Stomach smooth muscle (tissue), 2 donors: ENCODE data around the gene TRIM10.

Experiments
- H3K27ac ChIP-seq: one replicate; pipeline ENCODE4 v1.7.0; 2013; ENCODE audit warnings: mild to moderate bottlenecking, low read length, inconsistent platforms
- H3K27me3 ChIP-seq, 2 donors: one replicate each; pipeline ENCODE4 v1.7.0; 2013; ENCODE audit warnings: low read length in 2 of 2; ENCODE audit not compliant: insufficient read depth in 2 of 2, control insufficient read depth in 1 of 2
- H3K36me3 ChIP-seq, 2 donors: one replicate each; pipeline ENCODE4 v1.7.0; 2013; ENCODE audit warnings: low read length in 2 of 2; ENCODE audit not compliant: control insufficient read depth in 2 of 2, insufficient read depth in 2 of 2
- H3K4me1 ChIP-seq: one replicate; pipeline ENCODE4 v1.7.0; 2013; ENCODE audit warnings: low read length; ENCODE audit not compliant: control insufficient read depth, insufficient read depth
- H3K4me3 ChIP-seq, 2 donors: one replicate each; pipeline ENCODE4 v1.7.0; 2013; ENCODE audit warnings: low read length in 2 of 2
- H3K9ac ChIP-seq, 2 donors: one replicate each; pipeline ENCODE4 v1.7.0; 2013; ENCODE audit warnings: low read length in 2 of 2, mild to moderate bottlenecking in 1 of 2
- H3K9me3 ChIP-seq, 2 donors: one replicate each; pipeline ENCODE4 v1.7.0; 2013; ENCODE audit warnings: low read length in 2 of 2; ENCODE audit not compliant: control insufficient read depth in 2 of 2
- donor health status: healthy.
- donor health status: Pancreatic carcinoma.

Gene TRIM10

GRCh38 chr6:30195951-30196350 is 34.9 kb upstream of the TRIM10 start:
- H3K27me3 ChIP-seq: no peaks in the 10 kb centered on the region
- H3K4me3 ChIP-seq: no peak overlapping the region
- H3K9me3 ChIP-seq: no peaks in the 10 kb centered on the region
- peaks cover 42 to 62% of the 10 kb centered on the region in 2 donors for H3K36me3 ChIP-seq
- no peak overlapping the region for H3K27ac ChIP-seq
- H3K4me1 ChIP-seq: peaks cover 2% of the 10 kb centered on the region
- no peak overlapping the region for H3K9ac ChIP-seq

- Histone ChIP-seq H3K27ac (no peak overlapping the region), H3K36me3 (peaks cover 44 to 62% of the 10 kb centered on the region in 2 donors), H3K27me3 (no peaks in the 10 kb centered on the region), H3K4me3 (no peak overlapping the region), H3K9me3 (no peaks in the 10 kb centered on the region), H3K4me1 (peaks cover 2% of the 10 kb centered on the region), H3K9ac (no peak overlapping the region)
These were observed 34.0 kb upstream of the TRIM10 start for GRCh38 chr6:30194797-30195690.

GRCh38 chr6:30192076-30192475 is 31.1 kb upstream of the TRIM10 start:
- Histone ChIP-seq H3K4me1 (peaks cover 2% of the 10 kb centered on the region), H3K9me3 (no peaks in the 10 kb centered on the region), H3K36me3 (peaks cover 40 to 60% of the 10 kb centered on the region in 2 donors), H3K9ac (no peak overlapping the region), H3K27me3 (no peaks in the 10 kb centered on the region), H3K4me3 (no peak overlapping the region), H3K27ac (no peak overlapping the region)

GRCh38 chr6:30188541-30188940 is 27.5 kb upstream of the TRIM10 start:
- Histone ChIP-seq H3K36me3 (peaks cover 45 to 56% of the 10 kb centered on the region in 2 donors), H3K9me3 (no peaks in the 10 kb centered on the region), H3K9ac (no peak overlapping the region), H3K27ac (no peak overlapping the region), H3K4me1 (no peaks in the 10 kb centered on the region), H3K27me3 (no peaks in the 10 kb centered on the region), H3K4me3 (no peak overlapping the region)

DNA sequence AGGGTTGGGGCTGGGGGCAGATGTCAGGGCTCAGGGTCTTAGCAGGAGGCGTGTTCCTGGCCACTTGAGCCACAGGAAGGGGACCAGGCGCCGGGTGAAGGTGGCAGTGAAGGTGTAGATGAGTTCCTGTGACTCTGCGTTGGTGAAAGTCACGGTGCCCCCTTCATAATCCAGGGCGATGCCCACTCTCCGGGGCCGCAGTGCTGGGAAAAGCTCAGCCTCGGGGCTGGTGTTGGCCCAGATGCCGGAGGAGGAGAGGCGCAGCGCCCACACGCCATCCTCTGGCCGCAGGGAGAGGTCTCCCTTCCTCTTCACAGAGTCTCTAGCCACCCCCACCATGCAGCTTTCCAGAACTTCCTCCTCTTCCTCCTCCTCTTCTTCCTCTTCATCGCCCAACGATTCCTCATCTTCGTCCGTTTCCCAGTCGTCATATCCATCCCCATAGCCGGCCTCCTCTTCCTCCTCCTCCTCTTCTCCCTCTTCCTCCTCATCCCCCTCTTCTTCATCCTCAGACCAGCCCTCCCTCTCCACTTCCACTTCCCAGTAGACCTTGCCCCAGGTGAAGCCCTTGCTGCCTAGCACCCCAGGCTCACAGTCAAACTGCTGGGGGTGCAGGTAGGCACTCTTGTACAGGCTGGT is 25.0 kb upstream of the TRIM10 start:
- Histone ChIP-seq H3K36me3 (peaks cover 38 to 47% of the 10 kb centered on the region in 2 donors), H3K9ac (no peak overlapping the region), H3K27ac (no peak overlapping the region), H3K27me3 (no peaks in the 10 kb centered on the region), H3K4me1 (no peaks in the 10 kb centered on the region), H3K9me3 (no peaks in the 10 kb centered on the region), H3K4me3 (no peak overlapping the region)

- Histone ChIP-seq H3K9me3 (no peaks in the 10 kb centered on the region), H3K4me1 (no peaks in the 10 kb centered on the region), H3K27ac (no peak overlapping the region), H3K4me3 (no peak overlapping the region), H3K27me3 (no peaks in the 10 kb centered on the region), H3K9ac (no peak overlapping the region), H3K36me3 (peaks cover 26 to 37% of the 10 kb centered on the region in 2 donors)
These were observed 23.5 kb upstream of the TRIM10 start for GRCh38 chr6:30184417-30185031.

GRCh38 chr6:30180145-30180544 is 19.1 kb upstream of the TRIM10 start:
- Histone ChIP-seq H3K4me3 (no peak overlapping the region), H3K36me3 (peaks cover 5 to 7% of the 10 kb centered on the region in 2 donors), H3K9me3 (no peaks in the 10 kb centered on the region), H3K9ac (no peak overlapping the region), H3K27ac (no peak overlapping the region), H3K27me3 (peaks cover 5 to 8% of the 10 kb centered on the region in 2 donors), H3K4me1 (no peaks in the 10 kb centered on the region)

DNA sequence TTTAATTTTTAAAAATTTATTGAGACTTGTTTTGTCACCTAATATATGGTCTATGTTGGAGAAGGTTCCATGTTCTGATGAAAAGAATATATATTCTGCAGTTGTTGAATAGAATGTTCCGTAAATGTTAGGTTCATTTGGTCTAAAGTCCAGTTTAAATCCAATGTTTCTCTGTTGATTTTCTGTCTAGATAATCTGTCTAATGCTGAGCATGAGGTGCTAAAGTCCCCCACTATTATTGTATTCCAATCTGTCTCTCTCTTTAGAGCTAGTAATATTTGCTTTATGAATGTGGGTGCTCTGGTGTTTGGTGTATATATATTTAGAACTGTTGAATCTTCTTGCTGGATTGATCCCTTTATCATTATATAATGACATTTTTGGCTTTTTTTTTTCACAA is 17.8 kb upstream of the TRIM10 start:
- Histone ChIP-seq H3K27me3 (peaks cover 7 to 10% of the 10 kb centered on the region in 2 donors), H3K4me3 (no peak overlapping the region), H3K9ac (no peak overlapping the region), H3K4me1 (no peaks in the 10 kb centered on the region), H3K9me3 (no peaks in the 10 kb centered on the region), H3K36me3 (no peaks in the 10 kb centered on the region), H3K27ac (no peak overlapping the region)

GRCh38 chr6:30175765-30176164 is 14.8 kb upstream of the TRIM10 start:
- Histone ChIP-seq H3K9ac (no peak overlapping the region), H3K36me3 (no peaks in the 10 kb centered on the region), H3K4me3 (no peak overlapping the region), H3K4me1 (peaks cover 5% of the 10 kb centered on the region), H3K9me3 (no peaks in the 10 kb centered on the region), H3K27ac (no peak overlapping the region), H3K27me3 (peaks cover 24 to 31% of the 10 kb centered on the region in 2 donors)

- Histone ChIP-seq H3K27me3 (peaks cover 31 to 42% of the 10 kb centered on the region in 2 donors), H3K9ac (no peak overlapping the region), H3K36me3 (no peaks in the 10 kb centered on the region), H3K4me3 (no peak overlapping the region), H3K27ac (no peak overlapping the region), H3K4me1 (peaks cover 5% of the 10 kb centered on the region), H3K9me3 (no peaks in the 10 kb centered on the region)
These were observed 11.7 kb upstream of the TRIM10 start for GRCh38 chr6:30172681-30173080.
